Skeletal muscle satellite cell (primary cell): ENCODE data around the gene MYO3B. TPM values are rescaled to one million over a fixed set of nuclear protein-coding genes. Genes with fewer than 3 reads are reported as not detected.

Experiments
- H3K27me3 ChIP-seq: 2 replicates; pipeline ENCODE4 v1.7.0; 2013; ENCODE audit warnings: low read length; ENCODE audit not compliant: control insufficient read depth, insufficient read depth
- H3K36me3 ChIP-seq: 2 replicates; pipeline ENCODE4 v1.7.0; 2013; ENCODE audit warnings: mild to moderate bottlenecking, control low read depth, low read length; ENCODE audit not compliant: insufficient read depth
- H3K4me1 ChIP-seq: 2 replicates; pipeline ENCODE4 v1.7.0; 2013; ENCODE audit warnings: low read length; ENCODE audit not compliant: control insufficient read depth, insufficient read depth
- H3K4me2 ChIP-seq: 2 replicates; pipeline ENCODE4 v1.7.0; 2013; ENCODE audit warnings: mild to moderate bottlenecking, low read length
- H3K4me3 ChIP-seq: 2 replicates; pipeline ENCODE4 v1.7.0; 2013; ENCODE audit warnings: low read length
- H3K9ac ChIP-seq: 2 replicates; pipeline ENCODE4 v1.7.0; 2013; ENCODE audit warnings: mild to moderate bottlenecking, low read depth, low read length, moderate library complexity
- H3K9me3 ChIP-seq: replicated peaks from 2 replicates; pipeline ENCODE4 v1.7.0; 2013; ENCODE audit warnings: mild to moderate bottlenecking, control low read depth, low read length
- total RNA-seq: library from RNA; depleted of rRNA; stranded (reverse); fragments of >200 nt; gene quantifications from 2 replicates; pipeline ENCODE4 v1.2.3, GENCODE V29; 2012; rRNA removed

The MYO3B gene
- under 0.01 TPM in 1 of 2 replicates, not detected in the other for total RNA-seq

- Histone ChIP-seq H3K27me3 (no peaks in the 10 kb centered on the region), H3K9me3 (no peaks in the 10 kb centered on the region), H3K4me3 (no peak within 1 kb of the TSS), H3K4me1 (peaks cover 5% of the 10 kb centered on the region), H3K36me3 (no peaks in the 10 kb centered on the region), H3K9ac (no peak within 1 kb of the TSS), H3K4me2 (no peak within 1 kb of the TSS)
Observed at GRCh38 chr2:170177950-170178781, at the start of gene MYO3B. TSS of gene MYO3B (plus strand) at chr2:170178147. CDS start at chr2:170178288, 141 bp downstream.

- Histone ChIP-seq H3K4me3 (no peak overlapping the region), H3K9ac (no peak overlapping the region), H3K27me3 (no peaks in the 10 kb centered on the region), H3K36me3 (no peaks in the 10 kb centered on the region), H3K4me2 (no peak overlapping the region), H3K4me1 (no peaks in the 10 kb centered on the region), H3K9me3 (no peaks in the 10 kb centered on the region)
Observed at GRCh38 chr2:170139276-170139967, 38.5 kb upstream of the MYO3B start.

- Histone ChIP-seq H3K27me3 (no peaks in the 10 kb centered on the region), H3K4me1 (no peaks in the 10 kb centered on the region), H3K4me2 (no peak overlapping the region), H3K9me3 (no peaks in the 10 kb centered on the region), H3K4me3 (no peak overlapping the region), H3K9ac (no peak overlapping the region), H3K36me3 (no peaks in the 10 kb centered on the region)
Observed at GRCh38 chr2:170140561-170140960, 37.4 kb upstream of the MYO3B start.

- H3K36me3 ChIP-seq, result no peaks in the 10 kb centered on the region
- H3K4me2 ChIP-seq, result no peak overlapping the region
- H3K27me3 ChIP-seq, result no peaks in the 10 kb centered on the region
- H3K4me1 ChIP-seq, result no peaks in the 10 kb centered on the region
- no peak overlapping the region for H3K4me3 ChIP-seq
- no peaks in the 10 kb centered on the region for H3K9me3 ChIP-seq
- no peak overlapping the region for H3K9ac ChIP-seq
Observed at GRCh38 chr2:170141865-170142264, 36.1 kb upstream of the MYO3B start.

GRCh38 chr2:170142502-170142901 is 35.4 kb upstream of the MYO3B start:
- H3K9ac ChIP-seq, result no peak overlapping the region
- no peak overlapping the region for H3K4me2 ChIP-seq
- no peaks in the 10 kb centered on the region for H3K27me3 ChIP-seq
- no peaks in the 10 kb centered on the region for H3K9me3 ChIP-seq
- no peaks in the 10 kb centered on the region for H3K4me1 ChIP-seq
- H3K4me3 ChIP-seq, result no peak overlapping the region
- no peaks in the 10 kb centered on the region for H3K36me3 ChIP-seq

- Histone ChIP-seq H3K4me1 (no peaks in the 10 kb centered on the region), H3K9me3 (no peaks in the 10 kb centered on the region), H3K4me2 (no peak overlapping the region), H3K4me3 (no peak overlapping the region), H3K9ac (no peak overlapping the region), H3K27me3 (no peaks in the 10 kb centered on the region), H3K36me3 (no peaks in the 10 kb centered on the region)
Observed at GRCh38 chr2:170143045-170143717, 34.8 kb upstream of the MYO3B start.

GRCh38 chr2:170144761-170145160 is 33.2 kb upstream of the MYO3B start:
- H3K27me3 ChIP-seq, result no peaks in the 10 kb centered on the region
- no peaks in the 10 kb centered on the region for H3K9me3 ChIP-seq
- H3K4me2 ChIP-seq, result no peak overlapping the region
- no peak overlapping the region for H3K4me3 ChIP-seq
- no peaks in the 10 kb centered on the region for H3K4me1 ChIP-seq
- no peaks in the 10 kb centered on the region for H3K36me3 ChIP-seq
- no peak overlapping the region for H3K9ac ChIP-seq

- Histone ChIP-seq H3K4me2 (no peak overlapping the region), H3K36me3 (no peaks in the 10 kb centered on the region), H3K4me1 (no peaks in the 10 kb centered on the region)
Observed at GRCh38 chr2:170145191-170145590, 32.8 kb upstream of the MYO3B start.

GRCh38 chr2:170145675-170146432 is 32.1 kb upstream of the MYO3B start:
- Histone ChIP-seq H3K36me3 (no peaks in the 10 kb centered on the region), H3K4me2 (no peak overlapping the region), H3K4me1 (no peaks in the 10 kb centered on the region), H3K9ac (no peak overlapping the region), H3K9me3 (no peaks in the 10 kb centered on the region), H3K27me3 (no peaks in the 10 kb centered on the region), H3K4me3 (no peak overlapping the region)

More at GRCh38 chr2:170145191-170145590, 32.8 kb upstream of the MYO3B start:
- H3K27me3 ChIP-seq, result no peaks in the 10 kb centered on the region
- H3K4me3 ChIP-seq, result no peak overlapping the region
- no peak overlapping the region for H3K9ac ChIP-seq
- no peaks in the 10 kb centered on the region for H3K9me3 ChIP-seq

GRCh38 chr2:170146784-170147183 is 31.2 kb upstream of the MYO3B start:
- Histone ChIP-seq H3K27me3 (no peaks in the 10 kb centered on the region), H3K9ac (no peak overlapping the region), H3K4me2 (no peak overlapping the region), H3K4me1 (no peaks in the 10 kb centered on the region), H3K4me3 (no peak overlapping the region), H3K36me3 (no peaks in the 10 kb centered on the region), H3K9me3 (no peaks in the 10 kb centered on the region)

- no peaks in the 10 kb centered on the region for H3K4me1 ChIP-seq
- H3K27me3 ChIP-seq, result no peaks in the 10 kb centered on the region
- H3K36me3 ChIP-seq, result no peaks in the 10 kb centered on the region
- no peak overlapping the region for H3K9ac ChIP-seq
- no peaks in the 10 kb centered on the region for H3K9me3 ChIP-seq
- no peak overlapping the region for H3K4me2 ChIP-seq
- no peak overlapping the region for H3K4me3 ChIP-seq
Observed at GRCh38 chr2:170147576-170147975, 30.4 kb upstream of the MYO3B start.
